ENCODE results near the gene SLC6A18.

SLC6A18 gene

GRCh38 chr5:1214163-1214935 lies 10.8 kb upstream of the SLC6A18 start:
- DNase-seq (ENCODE audit: low read depth in 1 of 2, low spot score in 1 of 2): no peak

DNA sequence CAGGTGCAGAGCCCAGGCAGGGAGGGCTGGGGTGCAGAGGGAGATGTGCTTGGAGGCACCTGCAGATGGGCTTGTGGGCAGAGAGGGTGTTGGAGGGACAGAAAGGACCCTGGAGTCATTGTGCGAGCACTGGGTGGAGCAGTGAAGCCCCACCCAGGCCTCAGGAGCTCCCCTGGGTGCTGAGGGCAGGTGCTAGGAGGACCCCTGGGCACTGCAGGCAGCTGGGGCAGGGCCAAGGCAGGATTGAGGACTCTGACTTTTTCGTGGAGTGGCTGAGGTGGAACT lies 10.3 kb upstream of the SLC6A18 start:
- DNase-seq (ENCODE audit: low read depth in 1 of 2, low spot score in 1 of 2): no peak

- DNase-seq (ENCODE audit: low read depth in 1 of 2, low spot score in 1 of 2): no peak
Measured at GRCh38 chr5:1215320-1216096, 9.7 kb upstream of the SLC6A18 start.

DNA sequence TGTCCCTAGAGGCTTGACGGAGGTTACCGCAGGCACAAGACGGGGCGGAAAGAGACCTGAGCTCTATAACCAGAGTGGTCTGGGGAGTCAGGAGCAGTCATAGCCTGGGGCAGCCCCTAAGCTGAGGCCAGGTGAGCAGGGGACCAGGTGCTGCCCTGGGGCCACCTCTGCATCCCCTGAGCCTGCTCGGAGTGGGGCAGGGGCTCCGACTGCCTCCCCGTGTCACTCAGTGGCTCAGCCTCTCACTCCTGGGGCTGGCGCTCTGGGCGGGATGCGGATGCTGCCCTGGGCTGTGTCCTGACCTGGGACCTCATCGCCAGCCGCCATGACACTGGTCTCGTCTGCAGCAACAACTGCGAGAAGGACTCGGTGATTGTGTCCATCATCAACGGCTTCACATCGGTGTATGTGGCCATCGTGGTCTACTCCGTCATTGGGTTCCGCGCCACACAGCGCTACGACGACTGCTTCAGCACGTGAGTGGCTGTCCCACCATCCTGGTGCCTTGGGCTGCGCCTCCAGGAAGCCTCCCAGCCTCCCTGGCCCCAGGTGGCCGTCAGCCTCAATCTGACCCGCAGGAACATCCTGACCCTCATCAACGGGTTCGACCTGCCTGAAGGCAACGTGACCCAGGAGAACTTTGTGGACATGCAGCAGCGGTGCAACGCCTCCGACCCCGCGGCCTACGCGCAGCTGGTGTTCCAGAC lies 8.8 kb upstream of the SLC6A18 start:
- DNase-seq (ENCODE audit: low read depth in 1 of 2, low spot score in 1 of 2): no peak

DNA sequence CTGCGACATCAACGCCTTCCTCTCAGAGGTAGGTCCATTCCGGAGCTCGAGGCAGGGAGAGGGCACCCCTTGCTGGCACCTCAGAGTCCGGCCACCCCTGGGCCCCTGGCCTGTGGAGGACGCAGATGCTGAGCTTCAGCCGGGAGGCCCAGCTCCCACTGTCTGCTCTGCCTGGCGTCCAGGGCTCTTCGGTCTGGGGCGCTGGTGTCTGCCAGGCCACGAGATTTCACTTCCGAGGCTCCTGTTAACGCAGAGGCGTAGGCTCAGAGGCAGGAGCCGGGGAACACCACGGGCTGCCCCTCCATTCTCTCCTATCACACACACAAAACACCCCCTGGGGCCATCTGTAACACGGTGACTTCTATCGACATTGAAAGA lies 8.3 kb upstream of the SLC6A18 start:
- DNase-seq (ENCODE audit: low read depth in 1 of 2, low spot score in 1 of 2): no peak

DNA sequence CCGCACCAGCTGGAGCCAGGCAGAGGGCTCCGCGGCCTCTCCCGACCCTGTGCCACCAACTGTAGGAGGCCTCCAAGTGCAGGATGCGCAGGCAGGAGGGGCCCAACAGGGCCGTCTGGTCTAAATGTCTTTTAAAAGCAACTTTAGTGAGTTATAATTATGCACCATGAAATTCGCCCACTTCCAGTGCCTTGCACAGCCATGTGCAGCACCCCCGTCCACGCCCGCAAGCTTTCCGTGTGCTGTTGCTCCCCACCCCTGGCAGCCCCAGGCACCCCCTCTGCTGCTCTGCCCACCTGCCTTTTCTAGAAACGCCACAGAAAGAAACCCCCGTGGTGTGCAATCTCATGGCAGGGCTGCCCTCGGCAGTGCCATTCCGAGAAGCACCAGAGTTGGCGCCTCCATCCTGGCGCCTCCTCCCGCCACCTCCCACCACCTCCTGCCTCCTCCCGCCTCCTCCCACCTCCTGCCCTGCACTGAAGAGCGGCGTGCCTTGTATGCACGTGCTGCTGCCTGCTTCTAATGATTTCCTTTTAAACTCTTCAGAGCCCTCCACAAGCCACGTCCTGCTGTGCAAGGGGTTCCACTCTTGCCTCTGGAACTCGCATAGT lies 7.5 kb upstream of the SLC6A18 start:
- DNase-seq (ENCODE audit: low read depth in 1 of 2, low spot score in 1 of 2): no peak

GRCh38 chr5:1218351-1219080 lies 6.7 kb upstream of the SLC6A18 start:
- no peak for DNase-seq (ENCODE audit: low read depth in 1 of 2, low spot score in 1 of 2)

DNA sequence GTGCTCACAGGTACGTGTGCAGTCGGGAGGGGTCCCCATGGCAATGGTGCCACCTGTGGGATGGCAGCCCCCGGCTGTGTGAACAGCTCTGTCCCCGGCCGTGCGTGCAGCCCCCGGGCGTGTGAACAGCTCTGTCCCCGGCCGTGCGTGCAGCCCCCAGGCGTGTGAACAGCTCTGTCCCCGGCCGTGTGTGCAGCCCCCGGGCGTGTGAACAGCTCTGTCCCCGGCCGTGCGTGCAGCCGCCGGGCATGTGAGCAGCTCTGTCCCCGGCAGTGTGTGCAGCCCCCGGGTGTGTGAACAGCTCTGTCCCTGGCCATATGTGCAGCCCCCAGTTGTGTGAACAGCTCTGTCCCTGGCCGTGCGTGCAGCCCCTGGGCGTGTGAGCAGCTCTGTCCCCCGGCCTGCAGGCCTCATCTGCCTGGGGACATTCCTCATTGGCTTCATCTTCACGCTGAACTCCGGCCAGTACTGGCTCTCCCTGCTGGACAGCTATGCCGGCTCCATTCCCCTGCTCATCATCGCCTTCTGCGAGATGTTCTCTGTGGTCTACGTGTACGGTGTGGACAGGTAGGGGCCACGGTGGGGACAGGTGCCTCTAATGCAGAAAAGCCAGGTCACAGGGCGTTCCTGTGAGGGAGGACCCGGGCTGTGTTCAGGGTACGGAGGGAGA lies 5.9 kb upstream of the SLC6A18 start:
- no peak for DNase-seq (ENCODE audit: low read depth in 1 of 2, low spot score in 1 of 2)

GRCh38 chr5:1219768-1220100 lies 5.4 kb upstream of the SLC6A18 start:
- DNase-seq (ENCODE audit: low read depth in 1 of 2, low spot score in 1 of 2): no peak

DNA sequence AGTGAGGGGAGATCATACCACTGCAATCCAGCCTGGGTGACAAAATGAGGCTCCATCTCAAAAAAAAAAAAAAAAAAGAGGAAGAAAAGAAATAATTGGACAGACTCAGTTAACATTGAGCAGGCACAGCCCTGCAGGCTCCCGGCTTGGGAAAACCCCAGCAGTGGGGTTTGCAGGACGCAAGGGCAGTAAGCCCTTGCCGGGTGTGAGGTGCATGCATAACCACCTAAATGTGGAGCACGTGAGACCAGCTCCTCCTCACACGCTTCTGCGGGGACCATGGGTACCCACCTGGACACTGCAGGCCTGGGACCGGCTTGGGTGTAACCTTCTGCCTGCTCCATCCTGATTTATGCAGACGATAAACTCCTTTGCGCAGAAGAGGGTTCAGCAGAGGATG lies 4.8 kb upstream of the SLC6A18 start:
- no peak for DNase-seq (ENCODE audit: low read depth in 1 of 2, low spot score in 1 of 2)

GRCh38 chr5:1220831-1221230 lies 4.3 kb upstream of the SLC6A18 start:
- no peak for DNase-seq (ENCODE audit: low read depth in 1 of 2, low spot score in 1 of 2)

GRCh38 chr5:1221721-1222120 lies 3.5 kb upstream of the SLC6A18 start:
- DNase-seq (ENCODE audit: low read depth in 1 of 2, low spot score in 1 of 2): no peak

- DNase-seq (ENCODE audit: low read depth in 1 of 2, low spot score in 1 of 2): no peak
Measured at GRCh38 chr5:1222147-1222546, 3.0 kb upstream of the SLC6A18 start.

- no peak for DNase-seq (ENCODE audit: low read depth in 1 of 2, low spot score in 1 of 2)
Measured at GRCh38 chr5:1222621-1223277, 2.4 kb upstream of the SLC6A18 start.

- no peak for DNase-seq (ENCODE audit: low read depth in 1 of 2, low spot score in 1 of 2)
Measured at GRCh38 chr5:1223278-1223670, 1.9 kb upstream of the SLC6A18 start.

GRCh38 chr5:1224631-1225030 lies 550 bp upstream of the SLC6A18 start:
- DNase-seq (ENCODE audit: low read depth in 1 of 2, low spot score in 1 of 2): no peak

GRCh38 chr5:1226231-1226630 lies 1.1 kb downstream of the SLC6A18 start:
- DNase-seq (ENCODE audit: low read depth in 1 of 2, low spot score in 1 of 2): no peak

DNA sequence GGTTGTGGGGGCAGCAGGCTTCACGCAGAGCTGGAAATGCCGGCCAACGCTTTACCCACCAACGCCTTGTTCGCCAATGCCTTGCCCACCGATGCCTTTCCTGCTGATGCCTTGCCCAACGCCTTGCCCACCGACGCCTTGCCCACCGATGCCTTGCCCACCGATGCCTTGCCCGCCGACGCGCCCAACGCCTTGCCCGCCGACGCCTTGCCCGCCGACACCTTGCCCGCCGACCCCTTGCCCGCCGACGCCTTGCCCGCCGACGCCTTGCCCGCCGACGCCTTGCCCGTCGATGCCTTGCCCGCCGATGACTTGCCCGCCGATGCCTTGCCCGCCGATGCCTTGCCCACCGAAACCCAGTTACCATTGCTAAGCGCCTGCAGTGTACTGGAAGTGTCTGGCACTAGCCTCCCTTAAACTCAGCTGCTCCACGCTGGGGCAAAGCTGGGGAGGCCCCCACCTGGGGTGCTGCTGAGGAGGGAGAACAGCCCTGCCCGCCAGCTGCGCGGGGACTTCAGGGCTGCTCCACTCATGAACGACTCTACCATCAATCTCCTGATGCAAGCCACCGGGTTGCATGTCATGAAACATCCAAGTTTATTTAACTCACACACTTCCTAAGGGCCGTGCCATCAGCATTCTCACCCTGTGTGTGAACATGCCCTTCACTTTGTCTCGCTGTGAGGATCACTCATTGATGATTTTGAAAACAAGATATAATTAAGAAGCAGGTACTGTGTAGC lies 1.8 kb downstream of the SLC6A18 start:
- no peak for DNase-seq (ENCODE audit: low read depth in 1 of 2, low spot score in 1 of 2)

- no peak for DNase-seq (ENCODE audit: low read depth in 1 of 2, low spot score in 1 of 2)
Measured at GRCh38 chr5:1227667-1228066, 2.5 kb downstream of the SLC6A18 start.

DNA sequence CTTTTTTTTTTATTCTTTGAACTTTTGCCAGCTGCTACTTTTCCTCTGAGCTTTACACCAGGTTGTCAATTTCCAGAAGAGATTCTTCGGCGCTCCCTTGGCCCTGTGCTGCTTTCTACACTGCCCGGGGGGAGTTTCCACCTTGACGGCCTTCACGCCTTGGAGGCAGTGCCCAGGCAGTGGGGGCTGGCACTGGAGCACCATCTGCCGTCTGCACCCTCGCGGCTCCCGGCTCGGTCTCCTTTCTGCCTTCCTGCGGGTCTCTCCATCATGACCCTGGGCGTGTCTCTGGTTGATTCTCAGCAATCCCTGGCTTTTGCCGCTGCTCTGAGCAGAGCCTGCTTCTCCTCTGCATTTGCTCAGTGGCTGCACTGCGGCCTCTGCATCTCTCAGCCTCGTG lies 2.9 kb downstream of the SLC6A18 start:
- DNase-seq (ENCODE audit: low read depth in 1 of 2, low spot score in 1 of 2): no peak

Measured in stimulated activated CD4-positive, alpha-beta T cell treated with anti-CD3 and anti-CD28 coated beads, Interleukin-15, amount 100 ng/mL, for 1 hour (primary cell).